ENCODE results near the gene ARHGEF11. TPM values are rescaled to one million over a fixed set of nuclear protein-coding genes. Genes with fewer than 3 reads are reported as not detected.

The ARHGEF11 gene
- total RNA-seq, 1 donor from 2014 or later, result 12.4 TPM

DNA sequence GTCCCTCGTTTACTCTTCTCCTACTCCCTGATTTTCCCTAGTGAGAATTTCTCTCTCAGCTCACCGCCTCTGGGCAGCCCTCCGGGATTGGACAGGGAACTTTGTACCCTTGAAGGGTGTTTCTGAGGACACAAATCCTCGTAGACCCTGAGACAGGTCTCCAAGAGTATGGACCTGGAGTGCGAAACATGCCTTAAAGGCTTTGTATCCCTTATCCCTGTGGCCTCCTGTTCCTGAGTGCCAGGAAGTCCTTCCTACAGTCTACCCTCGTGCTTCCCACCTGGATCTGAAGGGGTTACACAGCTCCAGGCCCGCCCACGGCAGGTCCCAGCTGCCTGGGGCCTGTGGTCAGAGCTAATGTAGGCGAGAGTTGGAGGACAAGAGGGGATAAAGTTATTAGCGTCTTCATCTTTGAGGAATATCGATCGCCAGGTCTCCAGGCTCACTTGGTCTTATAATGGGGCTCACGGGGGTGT, 159.6 kb downstream of the ARHGEF11 start:
- FAIRE-seq, result no peak

DNA sequence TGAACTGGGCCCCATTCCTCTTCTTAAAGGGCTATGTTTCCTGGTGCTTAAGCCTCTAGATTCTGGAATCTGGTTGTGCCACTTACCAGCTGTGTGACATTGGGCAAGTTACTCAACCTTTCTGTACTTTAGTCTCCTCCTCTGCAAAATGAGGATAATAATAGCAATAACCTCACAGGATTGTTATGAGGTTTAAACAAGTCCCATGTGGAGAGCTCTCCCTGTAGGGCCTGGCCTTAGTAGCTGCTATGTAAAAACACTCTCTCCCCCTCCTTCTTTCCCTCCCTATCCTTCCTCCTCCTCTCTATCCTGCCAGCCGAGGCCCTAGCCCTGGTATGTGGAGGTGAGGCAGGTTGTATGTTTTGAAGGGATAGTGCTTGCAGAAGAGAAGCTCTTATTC, 160.2 kb downstream of the ARHGEF11 start:
- TF ChIP-seq CTCF (IDR thresholded peaks at IDR 0.05; ENCODE audit: insufficient read depth, low read length, severe bottlenecking), result no peak
- no peak for FAIRE-seq
- H3K36me3 ChIP-seq (ENCODE audit: control insufficient read depth, insufficient read depth, low read length), result no peaks in the 10 kb centered on the region
- peaks cover 21% of the 10 kb centered on the region for H3K27me3 ChIP-seq (ENCODE audit: control insufficient read depth, insufficient read depth, low read length)
- no peak overlapping the region for H3K4me3 ChIP-seq (ENCODE audit: low read depth, low read length)
- no peak for DNase-seq (ENCODE audit: low read depth)

More for the DNA sequence above, 159.6 kb downstream of the ARHGEF11 start:
- Histone ChIP-seq H3K27me3 (ENCODE audit: control insufficient read depth, insufficient read depth, low read length) (peaks cover 18% of the 10 kb centered on the region), H3K36me3 (ENCODE audit: control insufficient read depth, insufficient read depth, low read length) (no peaks in the 10 kb centered on the region), H3K4me3 (ENCODE audit: low read depth, low read length) (no peak overlapping the region)
- DNase-seq (ENCODE audit: low read depth), result no peak
- TF ChIP-seq CTCF (IDR thresholded peaks at IDR 0.05; ENCODE audit: insufficient read depth, low read length, severe bottlenecking), result no peak

Other genes starting within 250 kb of the ARHGEF11 start
- 1.2 and 1.8 TPM in 2 replicates for gene SH2D2A, start 228.9 kb downstream of the ARHGEF11 start, total RNA-seq
- not detected in 2 replicates for gene INSRR, start 186.6 kb downstream of the ARHGEF11 start, total RNA-seq
- not detected in 2 replicates for gene NTRK1, start 184.9 kb downstream of the ARHGEF11 start, total RNA-seq
- gene PEAR1, start 152.0 kb downstream of the ARHGEF11 start, total RNA-seq, result 1.8 TPM in 2 replicates
- not detected in 2 replicates for gene LRRC71, start 125.1 kb downstream of the ARHGEF11 start, total RNA-seq
- gene ETV3L, start 54.1 kb upstream of the ARHGEF11 start, total RNA-seq, result not detected in 2 replicates
- gene ETV3, start 92.7 kb upstream of the ARHGEF11 start, total RNA-seq, result 17.1 and 17.9 TPM in 2 replicates